ENCODE results near the gene ADH1C. TPM values are rescaled to one million over a fixed set of nuclear protein-coding genes. Genes with fewer than 3 reads are reported as not detected.
A peak's percentile ranks its signal among the peaks of the same experiment; 100 is the strongest.

The ADH1C gene
- polyA plus RNA-seq (2011; rRNA removed) (0.77 and 0.88 TPM in 2 replicates), polyA minus RNA-seq (2011; rRNA and poly(A)+ RNA removed) (0.64 and 0.65 TPM in 2 replicates)

- ChIA-PET CTCF (interaction anchor here (1.1 kb wide), 1 partner anchor 9 kb away, joined by 3 read pairs; no protein-coding TSS in a partner anchor), POLR2A (no interaction called here)
- Histone ChIP-seq H3K27ac (ENCODE audit: low read depth, low read length) (no peak within 1 kb of the TSS), H3K4me3 (ENCODE audit: low read depth, low read length) (no peak within 1 kb of the TSS), H3K9me3 (ENCODE audit: control insufficient read depth, insufficient read depth, low read length) (no peaks in the 10 kb centered on the region), H3K27me3 (ENCODE audit: control insufficient read depth, insufficient read depth, low read length) (no peaks in the 10 kb centered on the region)
- DNase-seq (ENCODE audit: low read depth, low spot score) = no peak
- TF ChIP-seq CTCF (IDR thresholded peaks at IDR 0.05; ENCODE audit: low read depth, low read length) = no peak
These were observed at the start of gene ADH1C for GRCh38 chr4:99352602-99353537. TSS of gene ADH1C (minus strand) at chr4:99352746. CDS start at chr4:99352675, 71 bp downstream.

- H3K9me3 ChIP-seq (ENCODE audit: control insufficient read depth, insufficient read depth, low read length) = no peaks in the 10 kb centered on the region
- TF ChIP-seq CTCF (IDR thresholded peaks at IDR 0.05; ENCODE audit: low read depth, low read length) = no peak
- CTCF ChIA-PET = interaction anchor here (0.8 to 10.8 kb wide), 2 partner anchors 22 to 200 kb away, joined by 3 to 122 read pairs; no protein-coding TSS in a partner anchor
- DNase-seq (ENCODE audit: low read depth, low spot score) = no peak
- POLR2A ChIA-PET = no interaction called here
- no peak overlapping the region for H3K4me3 ChIP-seq (ENCODE audit: low read depth, low read length)
- no peak overlapping the region for H3K27ac ChIP-seq (ENCODE audit: low read depth, low read length)
- H3K27me3 ChIP-seq (ENCODE audit: control insufficient read depth, insufficient read depth, low read length) = no peaks in the 10 kb centered on the region
These were observed 48.3 kb upstream of the ADH1C start for GRCh38 chr4:99400831-99401230.

- DNase-seq (ENCODE audit: low read depth, low spot score) = no peak
- no peak for TF ChIP-seq CTCF (IDR thresholded peaks at IDR 0.05; ENCODE audit: low read depth, low read length)
- Histone ChIP-seq H3K9me3 (ENCODE audit: control insufficient read depth, insufficient read depth, low read length) (no peaks in the 10 kb centered on the region), H3K27ac (ENCODE audit: low read depth, low read length) (no peak overlapping the region), H3K4me3 (ENCODE audit: low read depth, low read length) (no peak overlapping the region), H3K27me3 (ENCODE audit: control insufficient read depth, insufficient read depth, low read length) (no peaks in the 10 kb centered on the region)
- CTCF ChIA-PET = interaction anchor here (0.6 kb wide), 1 partner anchor 281 kb away, joined by 3 read pairs; no protein-coding TSS in a partner anchor
- POLR2A ChIA-PET = no interaction called here
These were observed 46.5 kb upstream of the ADH1C start for GRCh38 chr4:99399017-99399416.

DNA sequence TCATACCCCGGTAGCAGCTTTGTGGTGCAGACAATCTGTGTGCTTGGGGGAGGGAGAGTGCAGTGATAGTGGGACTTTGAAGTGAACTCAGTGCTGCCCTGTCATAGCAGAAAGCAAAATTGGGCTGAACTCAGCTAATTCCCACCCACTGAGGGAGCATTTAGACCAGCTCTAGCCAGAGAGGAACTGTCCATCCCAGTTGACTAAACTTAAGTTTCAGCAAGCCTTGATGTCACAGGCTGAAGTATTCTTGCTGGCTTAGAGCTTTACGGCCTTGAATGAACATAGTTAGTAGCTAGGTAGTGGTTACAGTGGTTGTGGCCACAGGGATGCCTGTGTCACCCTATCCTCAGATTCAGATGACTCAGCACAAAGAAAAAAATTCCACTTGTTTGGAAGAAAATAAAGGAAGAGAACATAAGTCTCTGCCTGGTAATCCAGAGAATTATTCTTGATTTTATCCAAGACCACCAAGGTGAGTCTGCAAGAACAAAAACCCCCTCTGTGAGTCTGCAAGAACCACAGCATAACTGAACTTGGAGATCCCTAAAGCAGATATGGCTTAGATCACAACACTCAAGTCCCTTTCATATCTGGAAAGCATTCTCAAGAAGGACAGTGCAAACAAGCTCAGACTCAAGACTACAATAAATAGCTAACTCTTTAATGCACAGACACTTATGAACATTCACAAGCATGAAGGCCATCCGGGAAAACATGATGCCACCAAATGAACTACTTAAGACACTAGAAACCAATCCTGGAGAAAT lies 43.2 kb upstream of the ADH1C start:
- no peaks in the 10 kb centered on the region for H3K9me3 ChIP-seq (ENCODE audit: control insufficient read depth, insufficient read depth, low read length)
- no peak overlapping the region for H3K4me3 ChIP-seq (ENCODE audit: low read depth, low read length)
- ChIA-PET POLR2A (interaction anchor here (0.6 to 1.5 kb wide), 2 partner anchors 12 to 309 kb away, joined by 4 to 6 read pairs; no protein-coding TSS in a partner anchor), CTCF (interaction anchor here (0.6 to 1.5 kb wide), 3 partner anchors 9 to 278 kb away, joined by 3 to 9 read pairs (median 4); no protein-coding TSS in a partner anchor)
- peak overlapping the region; percentile 69 for H3K27ac ChIP-seq (ENCODE audit: low read depth, low read length)
- H3K27me3 ChIP-seq (ENCODE audit: control insufficient read depth, insufficient read depth, low read length) = no peaks in the 10 kb centered on the region
- TF ChIP-seq CTCF (IDR thresholded peaks at IDR 0.05; ENCODE audit: low read depth, low read length) = no peak
- DNase-seq (ENCODE audit: low read depth, low spot score) = no peak

Measured in AG04450 (cell line).